Panc1 (cell line): Measurements from ENCODE around the gene MMP21. TPM values are rescaled to one million over a fixed set of nuclear protein-coding genes. Genes with fewer than 3 reads are reported as not detected.

Experiments used
- ATAC-seq: fragments of 200-7000 bp; cut with Tn5 transposase; 2 replicates; pipeline ENCODE4 v1.9.1; 2020; ENCODE audit warnings: mild to moderate bottlenecking, moderate library complexity
- BruUV-seq: library from RNA; stranded (reverse); fragments of 400-500 nt; replicated peaks from 2 replicates; lab custom pipeline; 2021; lab: Mats Ljungman, UMichigan
- CTCF ChIA-PET: fragments of 300-600 bp; sonication (Branson Sonifier 250); formaldehyde crosslinking; loops from one replicate; lab custom pipeline; 2022; ENCODE audit warnings: antibody characterized with exemption; lab: Charles Lee
- POLR2A ChIA-PET: fragments of 300-600 bp; sonication (Branson Sonifier 250); formaldehyde crosslinking; loops from one replicate; lab custom pipeline; 2022; ENCODE audit warnings: antibody characterized with exemption; lab: Charles Lee
- DNase-seq: peaks from one replicate; pipeline ENCODE4 v3.0.0-alpha.2; 2010; ENCODE audit warnings: low read depth, low spot score
- H3K27ac ChIP-seq: 2 replicates; pipeline ENCODE4 v1.5.1; 2011; ENCODE audit warnings: mild to moderate bottlenecking, low read length, inconsistent platforms
- H3K27me3 ChIP-seq: fragments of 200-500 bp; sonication (Bioruptor generic); 2 replicates; pipeline ENCODE4 v1.6.0; 2014; ENCODE audit warnings: low read length, inconsistent platforms; ENCODE audit not compliant: control insufficient read depth, insufficient read depth
- H3K36me3 ChIP-seq: fragments of 200-500 bp; sonication (Bioruptor generic); 2 replicates; pipeline ENCODE4 v1.5.1; 2014; ENCODE audit warnings: inconsistent platforms, mild to moderate bottlenecking, low read length, moderate library complexity; ENCODE audit not compliant: control insufficient read depth, insufficient read depth
- H3K4me1 ChIP-seq: 2 replicates; pipeline ENCODE4 v1.5.1; 2011; ENCODE audit warnings: inconsistent platforms, mild to moderate bottlenecking, low read length, moderate library complexity; ENCODE audit not compliant: control insufficient read depth, insufficient read depth
- H3K4me3 ChIP-seq, 2 experiments: 2 replicates each; pipeline ENCODE4 v1.5.1; 2011 to 2012; ENCODE audit warnings: low read depth in 2 of 2, low read length in 2 of 2, mild to moderate bottlenecking in 2 of 2, inconsistent platforms in 1 of 2, moderate library complexity in 1 of 2
- H3K9me3 ChIP-seq: fragments of 200-500 bp; sonication (Bioruptor generic); 2 replicates; pipeline ENCODE4 v1.5.1; 2014; ENCODE audit warnings: low read depth, mild to moderate bottlenecking, inconsistent platforms, low read length, moderate library complexity; ENCODE audit not compliant: control insufficient read depth, insufficient read depth
- POLR2AphosphoS5 ChIP-seq: IDR thresholded peaks from 2 replicates; pipeline ENCODE4 v1.6.1; 2012; ENCODE audit warnings: mild to moderate bottlenecking, low read depth, low read length, moderate library complexity
- REST ChIP-seq, 2 experiments: IDR thresholded peaks; 2 replicates each; pipeline ENCODE4 v1.6.1; 2011 to 2012; ENCODE audit warnings: low read depth in 2 of 2, control low read depth in 1 of 2, low read length in 1 of 2, mild to moderate bottlenecking in 1 of 2, moderate library complexity in 1 of 2; ENCODE audit not compliant: insufficient read depth in 1 of 2
- SIN3A ChIP-seq: IDR thresholded peaks from 2 replicates; pipeline ENCODE4 v1.6.1; 2012; ENCODE audit warnings: low read depth, mild to moderate bottlenecking, low read length, moderate library complexity, borderline replicate concordance; ENCODE audit not compliant: insufficient read depth
- TCF7L2 ChIP-seq: IDR thresholded peaks from 2 replicates; pipeline ENCODE4 v1.6.1; 2011; ENCODE audit warnings: mild to moderate bottlenecking, low read depth, low read length, inconsistent platforms
- in situ Hi-C: cut with HindIII; loops from 2 replicates; pipeline ENCODE4 v1.10.0; 2016; ENCODE audit warnings: low sequenced_read_pairs, low pct_unique_long_range_greater_than_20kb
- intact Hi-C: fragments of 100-400 bp; cut with micrococcal nuclease; formaldehyde crosslinking; loops from one replicate; pipeline ENCODE4 v1.10.0; 2022; ENCODE audit not compliant: unreplicated experiment
- total RNA-seq: library from RNA; stranded (reverse); gene quantifications from one replicate; pipeline ENCODE4 v1.2.1, GENCODE V29; 2021; ENCODE audit not compliant: unreplicated experiment
- TF ChIP-seq, protein P1 (sequence below): fragments of 450-650 bp; IDR thresholded peaks from 2 replicates; pipeline ENCODE4 v1.5.1; 2017; ENCODE audit warnings: mild to moderate bottlenecking

Gene MMP21
- total RNA-seq, 1 experiment from 2014 or later = not detected

GRCh38 chr10:125795637-125796190, 20.1 kb upstream of the MMP21 start:
- H3K4me3 ChIP-seq = no peak overlapping the region
- H3K4me1 ChIP-seq = no peaks in the 10 kb centered on the region
- CTCF ChIA-PET = no interaction called here
- peaks cover 5% of the 10 kb centered on the region for H3K36me3 ChIP-seq
- intact Hi-C loops = no loop called here
- in situ Hi-C loops = no loop called here
- H3K27me3 ChIP-seq = no peaks in the 10 kb centered on the region
- ATAC-seq (no peak), DNase-seq (no peak)
- no TSS peak for BruUV-seq
- no peak overlapping the region for H3K27ac ChIP-seq
- POLR2A ChIA-PET = no interaction called here
- TF ChIP-seq TCF7L2 (no peak), REST (IDR thresholded peaks at IDR 0.05; ENCODE audit: insufficient read depth in 1 of 2, low read depth in 2 of 2, low read length in 1 of 2) (no peak), SIN3A (no peak), POLR2AphosphoS5 (no peak)
- TF ChIP-seq, protein P1, sequence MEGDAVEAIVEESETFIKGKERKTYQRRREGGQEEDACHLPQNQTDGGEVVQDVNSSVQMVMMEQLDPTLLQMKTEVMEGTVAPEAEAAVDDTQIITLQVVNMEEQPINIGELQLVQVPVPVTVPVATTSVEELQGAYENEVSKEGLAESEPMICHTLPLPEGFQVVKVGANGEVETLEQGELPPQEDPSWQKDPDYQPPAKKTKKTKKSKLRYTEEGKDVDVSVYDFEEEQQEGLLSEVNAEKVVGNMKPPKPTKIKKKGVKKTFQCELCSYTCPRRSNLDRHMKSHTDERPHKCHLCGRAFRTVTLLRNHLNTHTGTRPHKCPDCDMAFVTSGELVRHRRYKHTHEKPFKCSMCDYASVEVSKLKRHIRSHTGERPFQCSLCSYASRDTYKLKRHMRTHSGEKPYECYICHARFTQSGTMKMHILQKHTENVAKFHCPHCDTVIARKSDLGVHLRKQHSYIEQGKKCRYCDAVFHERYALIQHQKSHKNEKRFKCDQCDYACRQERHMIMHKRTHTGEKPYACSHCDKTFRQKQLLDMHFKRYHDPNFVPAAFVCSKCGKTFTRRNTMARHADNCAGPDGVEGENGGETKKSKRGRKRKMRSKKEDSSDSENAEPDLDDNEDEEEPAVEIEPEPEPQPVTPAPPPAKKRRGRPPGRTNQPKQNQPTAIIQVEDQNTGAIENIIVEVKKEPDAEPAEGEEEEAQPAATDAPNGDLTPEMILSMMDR = no peak
- no peaks in the 10 kb centered on the region for H3K9me3 ChIP-seq

DNA sequence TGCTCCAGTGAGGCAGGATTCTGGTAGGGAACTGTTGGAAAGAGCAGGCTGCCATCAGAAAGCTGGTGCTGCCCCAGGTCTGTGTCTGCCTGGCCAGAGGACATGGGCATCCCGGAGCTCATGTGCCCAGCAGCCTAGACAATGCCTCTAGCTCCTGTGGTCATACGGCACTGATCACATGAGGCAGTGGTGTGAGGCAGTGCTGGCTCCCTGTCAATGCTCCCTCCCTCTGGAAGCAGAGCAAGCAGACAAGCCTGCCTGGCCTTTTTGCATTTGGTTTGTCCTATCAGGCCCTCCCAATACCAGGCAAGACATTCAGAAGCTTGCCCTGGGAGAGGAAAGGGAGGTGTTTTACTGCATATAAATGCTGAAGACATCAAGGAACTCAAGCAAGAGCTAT, 19.5 kb upstream of the MMP21 start:
- Histone ChIP-seq H3K4me1 (no peaks in the 10 kb centered on the region), H3K4me3 (no peak overlapping the region), H3K9me3 (no peaks in the 10 kb centered on the region), H3K27me3 (no peaks in the 10 kb centered on the region), H3K27ac (no peak overlapping the region), H3K36me3 (peaks cover 5% of the 10 kb centered on the region)
- TF ChIP-seq TCF7L2 = no peak
- no peak for TF ChIP-seq REST (IDR thresholded peaks at IDR 0.05; ENCODE audit: insufficient read depth in 1 of 2, low read depth in 2 of 2, low read length in 1 of 2)
- TF ChIP-seq, protein P1 = no peak
- TF ChIP-seq SIN3A = no peak
- no peak for TF ChIP-seq POLR2AphosphoS5
- no peak for ATAC-seq
- ChIA-PET CTCF (no interaction called here), POLR2A (no interaction called here)
- in situ Hi-C loops (no loop called here), intact Hi-C loops (no loop called here)
- no peak for DNase-seq
- no TSS peak for BruUV-seq
